Activated CD4-positive, alpha-beta T cell treated with anti-CD3 and anti-CD28 coated beads, Interleukin-2, amount 50 U/mL, for 4 hours (primary cell): ENCODE results near the gene C2CD3.
"Not testable (repeated sequence)": the region's sequence is repeated elsewhere in the genome, so short reads cannot be mapped to it uniquely, and the experiment has no call there.

ENCODE experiments used
- DNase-seq, 2 experiments: peaks; one replicate each; pipeline ENCODE4 v3.0.0-alpha.2; 2020

The C2CD3 gene

GRCh38 chr11:73998846-73999575 lies 171.8 kb downstream of the C2CD3 start:
- DNase-seq = no peak

- no peak for DNase-seq
Observed at GRCh38 chr11:73997120-73997770, 173.6 kb downstream of the C2CD3 start.

- no peak for DNase-seq
Observed at GRCh38 chr11:73996161-73996747, 174.5 kb downstream of the C2CD3 start.

- DNase-seq = no peak
Observed at GRCh38 chr11:73995731-73996130, 175.1 kb downstream of the C2CD3 start.

GRCh38 chr11:73995247-73995646 lies 175.6 kb downstream of the C2CD3 start:
- DNase-seq = no peak

DNA sequence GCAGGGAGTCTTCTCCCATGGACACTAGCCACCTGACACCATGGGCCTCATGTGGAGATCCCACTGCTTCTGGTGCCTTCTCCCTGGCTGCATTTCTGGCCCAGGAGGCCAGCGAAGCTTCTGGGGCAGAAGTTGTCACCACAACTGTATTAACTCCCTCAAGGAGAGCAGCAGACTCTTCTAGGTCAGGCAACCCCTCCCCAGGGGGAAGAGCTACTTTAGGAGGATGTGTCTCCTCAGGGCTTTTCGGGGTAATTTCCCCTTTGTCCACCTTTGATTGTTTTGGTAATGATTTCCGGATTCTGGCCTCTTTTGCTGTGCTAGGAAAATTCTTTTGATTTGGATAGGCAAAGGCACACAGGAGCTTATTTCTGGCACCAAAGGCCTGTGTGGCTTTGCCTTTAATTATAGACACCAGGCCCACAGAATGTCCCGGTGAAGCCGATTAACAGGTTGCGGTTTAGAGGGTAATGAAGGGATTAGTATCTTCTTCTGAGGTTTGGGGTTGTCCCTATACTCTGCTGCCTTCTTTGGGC lies 179.3 kb downstream of the C2CD3 start:
- DNase-seq = no peak

DNA sequence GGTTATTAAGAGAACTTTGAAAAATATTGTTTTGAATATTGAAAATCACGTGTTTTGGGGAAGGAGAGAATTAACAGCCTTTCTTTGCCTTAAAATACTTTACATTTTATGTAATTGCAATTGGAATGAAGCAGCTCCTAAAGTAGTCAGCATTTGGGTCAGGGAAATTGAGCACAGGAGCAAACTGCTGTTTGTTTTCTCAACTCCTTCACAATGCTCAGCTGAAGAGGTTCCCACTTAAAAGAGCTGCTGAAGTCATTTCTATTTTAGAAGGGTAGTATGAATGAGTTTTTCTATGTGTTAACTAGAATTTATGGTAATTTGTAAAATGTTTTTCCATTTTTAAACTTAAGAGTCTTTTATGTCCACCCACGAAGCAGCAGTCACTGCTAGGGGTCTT lies 180.1 kb downstream of the C2CD3 start:
- no peak for DNase-seq

- DNase-seq = no peak
Observed at GRCh38 chr11:73989156-73989555, 181.6 kb downstream of the C2CD3 start.

GRCh38 chr11:73988227-73988626 lies 182.6 kb downstream of the C2CD3 start:
- DNase-seq = no peak

- not testable (repeated sequence) for DNase-seq
Observed at GRCh38 chr11:73985661-73986060, 185.1 kb downstream of the C2CD3 start.

DNA sequence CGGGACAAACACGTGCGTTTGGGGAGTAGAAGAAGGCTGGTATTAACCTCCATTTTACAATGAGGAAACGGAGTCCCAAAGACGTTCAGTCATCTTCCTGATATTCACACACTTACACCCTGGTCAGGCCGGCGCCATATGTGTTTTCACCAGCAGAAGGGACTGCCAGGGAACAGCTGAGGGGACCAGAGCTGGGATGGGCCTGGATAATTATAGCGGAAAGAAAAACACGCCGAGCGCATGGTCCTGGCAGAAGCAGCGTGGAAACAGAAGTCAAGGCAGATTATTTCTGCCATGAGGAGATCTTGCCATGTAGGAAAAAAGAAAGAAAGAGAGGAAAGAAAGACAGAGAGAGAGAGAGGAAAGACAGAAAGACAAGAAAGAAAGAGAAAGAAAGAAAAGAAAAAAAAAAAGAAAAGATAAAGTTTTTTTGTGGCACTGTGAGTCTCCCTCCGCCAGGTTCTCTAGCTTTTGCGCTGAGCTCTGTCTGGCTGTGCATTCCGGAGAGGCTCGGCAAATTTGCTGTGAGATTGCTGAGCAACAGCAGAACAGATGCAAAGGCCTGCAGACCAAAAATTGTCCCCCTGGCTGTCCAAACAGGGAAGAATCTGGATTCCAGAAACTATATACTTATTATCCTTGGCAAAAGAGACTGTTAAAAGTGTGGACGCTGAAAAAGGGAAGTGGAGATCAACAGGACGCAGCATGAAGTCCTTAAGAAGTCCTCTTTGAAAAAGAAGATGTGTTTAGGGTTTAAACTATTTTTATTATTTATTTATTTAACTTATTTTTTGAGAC lies 186.9 kb downstream of the C2CD3 start:
- DNase-seq = no peak

GRCh38 chr11:73982990-73983740 lies 187.6 kb downstream of the C2CD3 start:
- peak; percentile 87 to 89 for DNase-seq

DNA sequence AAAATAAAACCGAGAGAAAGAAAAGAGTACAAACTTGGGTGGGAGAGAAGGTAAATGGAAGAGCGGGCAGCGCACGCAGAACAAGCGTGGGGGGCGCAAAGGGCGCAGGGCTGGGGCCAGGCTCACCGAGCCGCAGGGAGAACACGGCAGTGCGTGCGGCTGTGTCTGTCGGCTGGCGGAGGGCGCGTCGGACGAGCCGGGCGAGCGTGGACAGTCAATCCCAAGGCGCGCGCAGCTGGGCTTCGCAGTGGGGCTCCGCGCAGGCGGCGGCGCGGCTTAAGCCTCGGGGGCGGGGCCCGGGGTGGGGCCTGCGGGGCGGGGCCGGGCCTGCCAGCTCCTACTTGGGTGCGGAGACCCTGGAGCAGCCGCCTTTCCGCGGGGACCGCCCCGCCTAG lies 188.2 kb downstream of the C2CD3 start, which contains the start of gene UCP2:
Gene UCP2, minus strand, starts transcription at position 249 of the 395 bp plus-strand sequence. CDS start 4,465 bp downstream, outside the sequence.
- peak; percentile 65 to 71 for DNase-seq

GRCh38 chr11:73981051-73981805 lies 189.6 kb downstream of the C2CD3 start:
- no peak for DNase-seq

DNA sequence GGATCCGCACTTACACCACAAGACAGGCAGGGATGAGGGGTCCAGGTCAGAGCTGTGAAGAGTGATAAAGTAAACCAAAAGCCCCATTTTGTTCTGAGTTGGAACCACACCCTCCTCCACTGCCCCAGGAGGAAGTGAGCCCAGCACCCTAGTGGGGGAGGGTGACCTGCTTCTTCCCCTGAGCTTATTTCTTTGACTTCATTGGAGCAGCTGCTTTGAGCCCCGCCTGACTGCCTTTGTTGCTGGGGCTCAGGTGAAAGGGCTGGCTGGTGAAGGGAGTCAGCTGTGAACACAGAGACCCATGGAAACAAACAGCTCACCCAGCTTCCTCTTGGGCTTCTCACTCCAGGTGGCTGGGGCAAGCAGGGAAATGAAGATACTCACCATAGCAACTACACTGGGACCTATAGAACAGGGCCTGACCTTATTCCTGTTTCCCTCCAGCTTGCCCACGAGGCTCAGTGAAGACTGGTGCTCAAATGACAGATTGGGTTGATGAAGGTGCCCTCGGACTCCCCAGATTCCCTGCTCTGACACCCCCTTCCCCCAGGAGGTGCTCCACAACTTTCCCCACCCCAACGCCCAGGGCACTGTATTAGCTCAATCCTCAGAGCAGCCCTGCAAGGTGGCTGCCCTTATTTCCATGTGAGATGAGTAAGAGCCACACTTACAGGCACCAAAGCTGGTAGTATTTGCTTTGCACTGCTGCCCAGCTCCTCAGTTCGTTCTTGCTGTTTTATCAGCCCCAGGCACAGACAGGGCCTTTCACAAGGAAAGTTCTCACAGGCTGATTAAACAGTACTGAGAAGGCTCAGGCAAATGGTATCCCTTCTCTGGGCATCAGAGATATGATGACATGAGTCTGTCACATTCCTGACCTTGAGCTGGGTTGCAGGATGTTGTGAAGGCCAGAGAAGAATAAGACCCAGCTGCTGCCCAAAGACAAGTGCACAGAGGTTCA lies 190.5 kb downstream of the C2CD3 start:
- peak; percentile 66 to 73 for DNase-seq

- DNase-seq = no peak
Observed at GRCh38 chr11:73978576-73979086, 192.2 kb downstream of the C2CD3 start.

DNA sequence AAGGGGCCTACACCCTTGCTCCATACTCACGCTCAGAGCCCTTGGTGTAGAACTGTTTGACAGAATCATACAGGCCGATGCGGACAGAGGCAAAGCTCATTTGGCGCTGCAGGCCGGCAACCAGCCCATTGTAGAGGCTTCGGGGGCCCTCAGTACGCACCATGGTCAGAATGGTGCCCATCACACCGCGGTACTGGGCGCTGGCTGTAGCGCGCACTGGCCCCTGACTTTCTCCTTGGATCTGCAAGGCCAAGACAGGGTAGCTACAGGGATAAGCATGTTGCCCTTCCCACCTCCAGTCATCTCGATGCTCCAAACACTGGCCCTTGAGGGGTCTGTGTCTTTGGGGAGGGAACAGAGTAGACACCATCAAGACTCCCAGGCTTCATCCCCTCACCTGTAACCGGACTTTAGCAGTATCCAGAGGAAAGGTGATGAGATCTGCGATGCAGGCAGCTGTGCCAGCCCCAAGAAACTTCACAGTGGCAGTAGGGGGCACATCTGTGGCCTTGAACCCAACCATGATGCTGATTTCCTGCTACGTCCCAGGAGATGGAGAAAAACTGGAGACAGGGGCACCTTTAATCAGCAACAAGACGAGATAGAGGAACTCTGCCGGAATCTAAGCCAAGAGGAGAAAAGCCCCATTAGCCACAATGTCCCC lies 192.8 kb downstream of the C2CD3 start:
- DNase-seq = no peak

GRCh38 chr11:73976451-73977151 lies 194.2 kb downstream of the C2CD3 start:
- no peak for DNase-seq

GRCh38 chr11:73975479-73975757 lies 195.4 kb downstream of the C2CD3 start:
- DNase-seq = no peak
